ENCODE results near the gene SP140L.
"Not testable (repeated sequence)": the region's sequence is repeated elsewhere in the genome, so short reads cannot be mapped to it uniquely, and the experiment has no call there.

Gene SP140L

DNA sequence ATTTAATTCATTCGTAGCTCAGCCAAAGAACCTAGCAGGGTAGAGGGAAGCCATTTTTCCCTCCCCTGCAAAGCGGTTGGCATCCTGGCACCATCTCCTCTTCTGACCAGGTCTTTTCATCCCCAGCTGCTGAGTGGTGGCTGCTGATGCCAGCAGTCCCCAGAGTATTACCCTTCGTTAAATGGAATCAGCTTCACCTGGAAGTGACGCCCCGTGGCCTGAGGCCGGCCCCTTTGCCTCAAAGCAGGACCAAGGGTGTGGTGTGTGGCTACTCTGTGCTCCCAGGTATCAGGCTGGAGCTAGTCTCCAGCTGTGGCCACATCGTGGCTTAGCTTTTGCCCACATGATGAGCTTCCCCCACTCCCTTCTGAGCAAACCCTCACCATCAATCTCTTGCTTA, 76.8 kb downstream of the SP140L start:
- no peak for DNase-seq (ENCODE audit: low spot score)
- TF ChIP-seq, protein P1, sequence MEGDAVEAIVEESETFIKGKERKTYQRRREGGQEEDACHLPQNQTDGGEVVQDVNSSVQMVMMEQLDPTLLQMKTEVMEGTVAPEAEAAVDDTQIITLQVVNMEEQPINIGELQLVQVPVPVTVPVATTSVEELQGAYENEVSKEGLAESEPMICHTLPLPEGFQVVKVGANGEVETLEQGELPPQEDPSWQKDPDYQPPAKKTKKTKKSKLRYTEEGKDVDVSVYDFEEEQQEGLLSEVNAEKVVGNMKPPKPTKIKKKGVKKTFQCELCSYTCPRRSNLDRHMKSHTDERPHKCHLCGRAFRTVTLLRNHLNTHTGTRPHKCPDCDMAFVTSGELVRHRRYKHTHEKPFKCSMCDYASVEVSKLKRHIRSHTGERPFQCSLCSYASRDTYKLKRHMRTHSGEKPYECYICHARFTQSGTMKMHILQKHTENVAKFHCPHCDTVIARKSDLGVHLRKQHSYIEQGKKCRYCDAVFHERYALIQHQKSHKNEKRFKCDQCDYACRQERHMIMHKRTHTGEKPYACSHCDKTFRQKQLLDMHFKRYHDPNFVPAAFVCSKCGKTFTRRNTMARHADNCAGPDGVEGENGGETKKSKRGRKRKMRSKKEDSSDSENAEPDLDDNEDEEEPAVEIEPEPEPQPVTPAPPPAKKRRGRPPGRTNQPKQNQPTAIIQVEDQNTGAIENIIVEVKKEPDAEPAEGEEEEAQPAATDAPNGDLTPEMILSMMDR (IDR thresholded peaks at IDR 0.05; ENCODE audit: extremely low read depth, insufficient read depth, missing control alignments): no peak
- in situ Hi-C loops (cut with MboI; ENCODE audit: low pct_unique_long_range_greater_than_20kb, low sequenced_read_pairs, unreplicated experiment): no loop called here

DNA sequence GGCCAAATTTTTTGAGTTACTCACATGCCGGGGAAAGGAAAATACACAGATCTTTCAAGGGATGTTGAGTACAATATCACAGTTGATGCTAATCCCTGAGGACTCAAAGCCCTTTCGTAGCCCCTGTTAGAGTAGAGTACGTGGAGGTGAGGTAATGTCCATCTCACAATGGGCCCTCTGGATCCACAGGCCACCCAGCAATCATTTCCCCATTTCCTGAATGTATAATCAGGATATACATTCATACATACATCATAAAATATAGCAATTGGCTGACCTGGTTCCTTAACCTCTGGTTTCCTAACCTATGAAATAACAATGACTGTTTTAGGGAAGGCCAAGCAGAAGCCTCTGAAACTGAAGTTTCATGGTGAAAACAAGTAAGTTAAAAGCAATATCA, 78.8 kb downstream of the SP140L start:
- in situ Hi-C loops (cut with MboI; ENCODE audit: low pct_unique_long_range_greater_than_20kb, low sequenced_read_pairs, unreplicated experiment): no loop called here
- TF ChIP-seq, protein P1 (IDR thresholded peaks at IDR 0.05; ENCODE audit: extremely low read depth, insufficient read depth, missing control alignments): no peak
- no peak for DNase-seq (ENCODE audit: low spot score)

DNA sequence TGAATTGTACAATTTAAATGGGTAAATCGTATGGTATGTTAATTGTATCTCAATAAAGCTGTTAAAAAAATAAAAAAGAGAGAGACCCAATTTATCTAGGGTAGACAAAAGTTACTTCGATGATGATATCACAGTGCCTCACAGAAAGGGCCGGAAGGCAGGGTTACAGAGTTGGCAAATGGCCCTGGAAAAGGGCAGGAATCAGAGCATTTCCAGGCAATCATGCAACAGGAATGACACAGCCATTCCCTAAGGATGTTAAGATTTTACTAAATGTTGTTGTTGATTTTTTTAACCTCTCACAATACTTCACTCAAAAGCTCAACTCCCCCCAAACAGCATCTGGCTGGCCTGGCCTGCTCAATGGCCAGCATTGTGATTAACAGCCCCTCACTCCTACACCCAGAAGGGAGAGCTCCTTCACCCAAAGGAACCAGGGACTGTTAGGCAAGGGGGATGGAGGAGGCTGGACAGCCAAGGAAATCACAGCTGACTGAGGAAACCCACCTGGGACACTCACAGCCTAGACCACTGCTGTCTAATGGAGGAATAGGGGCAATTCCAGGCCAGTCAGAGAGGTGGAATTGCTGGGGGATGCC, 81.3 kb downstream of the SP140L start:
- DNase-seq (ENCODE audit: low spot score): no peak
- TF ChIP-seq, protein P1 (IDR thresholded peaks at IDR 0.05; ENCODE audit: extremely low read depth, insufficient read depth, missing control alignments): no peak
- in situ Hi-C loops (cut with MboI; ENCODE audit: low pct_unique_long_range_greater_than_20kb, low sequenced_read_pairs, unreplicated experiment): no loop called here

DNA sequence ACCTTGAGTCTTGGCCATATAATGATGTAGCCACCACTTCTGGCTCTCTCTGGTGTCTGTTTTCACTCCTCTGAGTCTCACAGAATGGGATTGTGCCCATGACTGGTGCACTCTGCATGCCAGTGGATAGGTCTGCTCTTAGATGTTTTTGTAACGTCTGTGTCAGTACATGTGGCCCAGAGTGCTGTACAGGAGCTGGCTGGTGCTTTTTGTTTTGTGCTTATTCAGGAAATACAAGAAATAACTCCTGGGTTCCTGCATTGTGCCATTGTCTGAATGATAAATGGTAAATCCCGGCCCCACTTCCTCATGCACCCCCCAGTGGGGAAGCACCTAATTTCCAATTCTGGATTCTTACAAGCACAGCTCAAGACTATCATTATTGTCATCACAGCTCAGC, 82.3 kb downstream of the SP140L start:
- in situ Hi-C loops (cut with MboI; ENCODE audit: low pct_unique_long_range_greater_than_20kb, low sequenced_read_pairs, unreplicated experiment): not testable (repeated sequence)

DNA sequence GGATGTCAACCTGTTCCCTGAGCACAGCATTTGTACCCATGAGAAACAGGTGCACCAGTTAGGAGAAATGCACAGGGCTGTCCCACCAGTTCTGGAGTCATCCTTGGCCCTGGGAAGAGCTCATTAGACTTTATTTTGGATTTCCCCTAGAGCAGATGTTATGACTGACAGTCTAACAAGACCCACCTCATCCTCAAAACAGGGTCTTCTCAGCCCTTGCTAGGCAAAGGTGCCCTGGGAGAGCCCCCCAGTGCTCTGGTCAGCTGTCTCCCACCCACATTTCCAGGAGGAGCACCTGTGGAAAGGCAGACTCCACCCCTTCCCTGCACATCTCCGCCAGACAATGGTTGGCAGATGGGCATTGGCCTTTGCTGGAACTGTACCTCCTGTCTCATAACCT, 83.3 kb downstream of the SP140L start:
- DNase-seq (ENCODE audit: low spot score): no peak
- TF ChIP-seq, protein P1 (IDR thresholded peaks at IDR 0.05; ENCODE audit: extremely low read depth, insufficient read depth, missing control alignments): no peak
- in situ Hi-C loops (cut with MboI; ENCODE audit: low pct_unique_long_range_greater_than_20kb, low sequenced_read_pairs, unreplicated experiment): no loop called here

More for the DNA sequence above, 82.3 kb downstream of the SP140L start:
- DNase-seq (ENCODE audit: low spot score): not testable (repeated sequence)

DNA sequence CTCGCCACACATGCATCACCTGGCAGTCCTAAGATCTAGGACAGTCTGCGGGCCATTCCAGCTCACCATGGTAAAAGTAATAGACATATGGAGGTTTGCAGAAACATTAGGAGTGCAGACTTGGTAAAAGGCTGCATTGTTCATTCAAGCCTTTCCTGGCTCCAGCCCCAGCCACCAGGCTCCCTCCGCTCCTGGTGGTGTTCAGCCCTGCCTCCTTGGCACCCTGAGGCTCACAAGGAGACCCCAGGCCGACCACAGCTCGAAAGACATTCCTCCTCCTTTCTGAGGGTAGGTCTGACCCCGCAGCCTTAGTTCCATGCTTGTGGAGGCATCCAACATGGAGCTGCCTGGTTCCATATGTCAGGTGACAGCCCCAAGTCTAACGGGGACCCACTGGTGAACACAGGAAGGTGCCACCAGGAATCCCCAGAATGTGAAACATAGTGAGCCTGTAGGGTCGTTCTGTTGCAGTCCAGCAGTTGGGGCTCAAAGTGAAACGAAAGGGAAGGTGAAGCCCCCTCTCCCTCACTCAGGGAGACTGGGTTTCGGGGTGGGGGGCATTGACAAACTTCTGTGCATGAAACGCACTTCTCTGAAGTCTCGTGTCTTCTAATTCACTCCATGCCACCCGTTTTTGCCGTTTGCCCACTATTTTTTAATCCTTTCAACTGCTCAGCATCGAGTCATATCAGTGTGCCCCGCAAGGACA, 84.0 kb downstream of the SP140L start:
- in situ Hi-C loops (cut with MboI; ENCODE audit: low pct_unique_long_range_greater_than_20kb, low sequenced_read_pairs, unreplicated experiment): no loop called here
- TF ChIP-seq, protein P1 (IDR thresholded peaks at IDR 0.05; ENCODE audit: extremely low read depth, insufficient read depth, missing control alignments): no peak
- DNase-seq (ENCODE audit: low spot score): no peak

DNA sequence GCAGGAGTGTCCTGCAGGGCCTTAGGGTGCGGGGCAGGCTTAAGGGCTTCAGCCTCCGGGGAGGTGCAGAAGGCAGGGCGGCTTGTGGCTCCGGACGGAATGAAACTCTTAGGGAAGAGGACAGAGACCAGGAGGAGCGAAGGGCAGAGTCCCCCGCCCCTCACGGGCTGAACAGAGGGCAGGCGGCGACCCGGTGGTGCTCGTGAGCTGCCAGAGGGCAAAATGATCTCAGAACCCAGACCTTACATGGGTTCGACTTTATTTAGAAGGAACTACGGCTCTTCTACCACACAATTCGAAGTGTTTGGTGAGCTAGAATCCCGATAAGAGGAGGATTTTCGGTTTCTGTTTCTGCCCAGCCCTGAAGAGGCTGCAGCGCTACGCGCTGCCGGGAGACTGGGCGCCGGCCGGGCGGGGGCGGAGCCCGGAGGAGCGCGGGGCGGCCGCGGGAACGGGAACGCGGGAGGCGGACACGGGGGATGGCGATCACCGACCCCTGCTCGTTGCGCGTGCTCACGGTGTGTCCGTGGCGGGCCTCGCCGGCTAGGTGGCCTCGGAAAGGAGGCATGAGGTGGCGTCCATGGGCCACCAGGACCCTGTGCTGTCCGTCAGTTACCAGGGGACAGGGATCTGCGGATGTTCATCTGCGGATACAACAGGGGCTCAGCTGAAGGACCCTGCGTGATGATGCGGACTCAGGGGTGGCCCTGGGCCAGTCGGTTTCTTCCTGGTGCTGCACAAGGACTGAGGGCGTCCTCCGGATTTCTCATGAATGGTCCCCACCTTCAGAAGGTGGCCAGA, 84.8 kb downstream of the SP140L start:
- peak; percentile 79 for DNase-seq (ENCODE audit: low spot score)
- in situ Hi-C loops (cut with MboI; ENCODE audit: low pct_unique_long_range_greater_than_20kb, low sequenced_read_pairs, unreplicated experiment): no loop called here
- TF ChIP-seq, protein P1 (IDR thresholded peaks at IDR 0.05; ENCODE audit: extremely low read depth, insufficient read depth, missing control alignments): peak; percentile 25
